ENCODE measurements around the gene GUCA1C. TPM values are rescaled to one million over a fixed set of nuclear protein-coding genes. Genes with fewer than 3 reads are reported as not detected.

The GUCA1C gene
- total and polyA plus RNA-seq, 9 of the 15 experiments (the other 6 are each of a cell fraction or from before 2014, with no cell fraction given), result not detected

- 6% methylated on average over 5 of the region's 5 CpGs for WGBS (ENCODE audit: insufficient coverage, low coverage, missing lambda C conversion rate)
- ATAC-seq (no peak), FAIRE-seq (no peak), DNase-seq (ENCODE audit: extremely low read depth in 1 of 4, low spot score in 3 of 4) (no peak)
- Histone ChIP-seq H3K9ac (ENCODE audit: insufficient read depth in 1 of 2, low read depth in 2 of 2, low read length in 2 of 2) (no peak overlapping the region), H4K20me1 (replicated peaks; ENCODE audit: control insufficient read depth, insufficient read depth, low read length) (no peaks in the 10 kb centered on the region), H3K4me3 (no peak overlapping the region), H3K4me1 (replicated peaks in 1 of 2; ENCODE audit: control insufficient read depth in 2 of 2, insufficient read depth in 2 of 2, low read length in 2 of 2) (no peaks in the 10 kb centered on the region), H3K9me1 (ENCODE audit: control insufficient read depth, insufficient read depth, low read length) (no peaks in the 10 kb centered on the region), H3K36me3 (ENCODE audit: control insufficient read depth, insufficient read depth, low read length) (no peaks in the 10 kb centered on the region), H3K9me3 (replicated peaks; ENCODE audit: control insufficient read depth, insufficient read depth, low read depth, low read length) (no peaks in the 10 kb centered on the region), H2AFZ (ENCODE audit: low read depth, low read length) (no peak overlapping the region), H3K27me3 (ENCODE audit: control insufficient read depth in 2 of 2, insufficient read depth in 2 of 2, low read length in 2 of 2) (no peaks in the 10 kb centered on the region), H3K4me2 (ENCODE audit: insufficient read depth, low read length) (no peak overlapping the region), H3K27ac (ENCODE audit: extremely low read depth, low read depth, low read length) (no peak overlapping the region), H3K79me2 (ENCODE audit: control insufficient read depth, insufficient read depth, low read length) (no peaks in the 10 kb centered on the region)
- in situ Hi-C loops (cut with MboI) (no loop called here), intact Hi-C loops (cut with micrococcal nuclease) (no loop called here)
- ChIA-PET CTCF (ENCODE audit: low intra/inter-chr PET ratio) (no interaction called here), POLR2A (no interaction called here)
- no peak for TF ChIP-seq THRA (IDR thresholded peaks at IDR 0.05)
- no peak for TF ChIP-seq SMC3 (conservative IDR thresholded peaks at IDR 0.05; ENCODE audit: insufficient read depth, low read depth, low read length)
- no peak for TF ChIP-seq SRSF7 (optimal IDR thresholded peaks at IDR 0.05; ENCODE audit: low read depth, low read length)
- no peak for TF ChIP-seq SAFB2 (IDR thresholded peaks at IDR 0.05; ENCODE audit: borderline replicate concordance, low read depth, low read length, severe bottlenecking)
- no peak for TF ChIP-seq SREBF1 (IDR thresholded peaks at IDR 0.05; ENCODE audit: borderline replicate concordance, low read depth, low read length)
- no peak for TF ChIP-seq FOXK1 (CRISPR knock-in tag; IDR thresholded peaks at IDR 0.05; ENCODE audit: borderline replicate concordance)
- TF ChIP-seq XRCC4 (IDR thresholded peaks at IDR 0.05; ENCODE audit: extremely low read depth, insufficient read depth, insufficient read length), result no peak
- no peak for TF ChIP-seq FOXA3 (CRISPR knock-in tag; conservative IDR thresholded peaks at IDR 0.05 in 1 of 2, IDR thresholded peaks at IDR 0.05 in 1 of 2)
- TF ChIP-seq POLR2AphosphoS5 (IDR thresholded peaks at IDR 0.05; ENCODE audit: control insufficient read depth, insufficient read depth, low read depth, low read length), result no peak
- BruUV-seq (replicated peaks), result no TSS peak
Observed at GRCh38 chr3:108894981-108895380, 58.7 kb downstream of the GUCA1C start.

Data from K562 (cell line).